Adrenal gland (tissue), 12 donors: ENCODE data around the gene MAVS. TPM values are rescaled to one million over a fixed set of nuclear protein-coding genes. Genes with fewer than 3 reads are reported as not detected.
"Not testable (repeated sequence)": the region's sequence is repeated elsewhere in the genome, so short reads cannot be mapped to it uniquely, and the experiment has no call there.

Experiments
- DNase-seq, 7 donors: peaks; one replicate each; pipeline ENCODE4 v3.0.0-alpha.2; 2019 to 2020
- H3K27ac ChIP-seq, 5 donors: fragments of 200-600 bp; sonication (generic) in 4 of 5; 1 replicate in 3 of 5; 2 replicates in 2 of 5; pipeline versions ENCODE4 v1.5.1 to v1.8.0; 2016 to 2020; ENCODE audit warnings: mild to moderate bottlenecking in 1 of 5
- H3K27me3 ChIP-seq: fragments of 200-600 bp; 2 replicates; pipeline ENCODE4 v1.8.0; 2021
- H3K36me3 ChIP-seq, 2 donors: fragments of 200-600 bp; replicated peaks in 1 of 2; 1 replicate in 1 of 2; 2 replicates in 1 of 2; pipeline versions ENCODE4 v1.5.1 to v1.8.0; 2018 to 2022
- H3K4me1 ChIP-seq, 2 donors: fragments of 200-600 bp; replicated peaks in 1 of 2; 1 replicate in 1 of 2; 2 replicates in 1 of 2; pipeline versions ENCODE4 v1.5.1 to v1.8.0; 2018 to 2021
- H3K4me3 ChIP-seq, 4 donors: fragments of 200-600 bp; sonication (generic) in 3 of 4; one replicate each; pipeline ENCODE4 v1.5.1; 2016 to 2018
- H3K9me3 ChIP-seq, 3 donors: fragments of 200-600 bp; sonication (generic) in 1 of 3; replicated peaks in 1 of 3; 1 replicate in 2 of 3; 2 replicates in 1 of 3; pipeline versions ENCODE4 v1.5.1 to v1.8.0; 2016 to 2021
- CTCF ChIP-seq, 6 experiments: fragments of 450-650 bp in 4 of 6; fragments of 200-600 bp in 2 of 6; sonication (generic) in 1 of 6; IDR thresholded peaks; 1 replicate in 5 of 6; 2 replicates in 1 of 6; pipeline versions ENCODE4 v1.5.1 to v1.8.0; 2016 to 2021; ENCODE audit warnings: antibody characterized with exemption in 6 of 6, mild to moderate bottlenecking in 2 of 6, moderate library complexity in 1 of 6
- POLR2A ChIP-seq, 2 donors: fragments of 450-650 bp; IDR thresholded peaks; one replicate each; pipeline ENCODE4 v1.6.1; 2017; ENCODE audit warnings: antibody characterized with exemption in 2 of 2, mild to moderate bottlenecking in 2 of 2, moderate library complexity in 1 of 2
- WGBS, 4 donors: extraction: QIAGEN DNeasy Blood & Tissue Kit in 2 of 4; methylation state at CpG; one replicate each; pipeline versions ENCODE4 v1.1.5 to v1.1.7; 2013 to 2017; 5-methylcytosine and 5-hydroxymethylcytosine counted together
- intact Hi-C, 2 donors: fragments of 100-400 bp; cut with DNase I; formaldehyde crosslinking; loops; one replicate each; pipeline versions ENCODE4 v1.14.1 to v1.15.0; 2022 to 2023
- polyA plus RNA-seq, 3 donors: library from polyadenylated mRNA; stranded (reverse); fragments of 200-250 nt in 2 of 3; fragments of 350-450 nt in 1 of 3; fragmentation: Illumina TruSeq in 1 of 3; extraction: RNeasy Lipid Tissue Mini Kit (QIAGEN cat#74804) in 1 of 3; gene quantifications; one replicate each; pipeline ENCODE4 v1.2.3, GENCODE V29; 2013 to 2014
- total RNA-seq, 9 donors: library from RNA; depleted of rRNA in 4 of 9; stranded (reverse); fragments of >200 nt in 4 of 9; fragments of 120-200 nt in 1 of 9; fragmentation: NEBNext Ultra II Directional in 1 of 9; extraction: Animal tissue kit (Norgen Biotek cat#: 25700) in 1 of 9; gene quantifications; one replicate each; pipeline versions ENCODE4 v1.1.0 to v1.2.4, GENCODE V29; 2013 to 2023
- donor health status: healthy with polysubstance abuse.
- donor health status: Bipolar disorder and iron deficiency.
- donor health status: DM: yes; HTN: yes; CAD: no.
- donor health status: DM: no; HTN: no; CAD: no.
- donor health status: DM: no; HTN: no; CAD: no.
- donor health status: DM: yes; HTN: yes; CAD: no.

MAVS gene
- total and polyA plus RNA-seq, 12 donors, result 10.0 to 46.7 (median 31.4) TPM

- 73 to 78% (median 77%) methylated on average over 3 of the region's 3 CpGs for WGBS, 4 donors
- Histone ChIP-seq H3K4me3 (no peak overlapping the region), H3K9me3 (no peaks in the 10 kb centered on the region), H3K4me1 (peaks cover 0 to 5% of the 10 kb centered on the region in 2 donors), H3K36me3 (peaks cover 0 to 22% of the 10 kb centered on the region in 2 donors), H3K27ac (no peak overlapping the region), H3K27me3 (no peaks in the 10 kb centered on the region)
- no peak for TF ChIP-seq POLR2A (IDR thresholded peaks at IDR 0.05)
- no peak for TF ChIP-seq CTCF (IDR thresholded peaks at IDR 0.05)
- intact Hi-C loops, result no loop called here
- DNase-seq, result no peak
Measured at GRCh38 chr20:3874194-3874844, 27.7 kb downstream of the MAVS start.

- peaks cover 0 to 5% of the 10 kb centered on the region in 2 donors for H3K4me1 ChIP-seq
- TF ChIP-seq CTCF (IDR thresholded peaks at IDR 0.05) (no peak), POLR2A (IDR thresholded peaks at IDR 0.05) (no peak)
- H3K27me3 ChIP-seq, result no peaks in the 10 kb centered on the region
- peaks cover 0 to 15% of the 10 kb centered on the region in 2 donors for H3K36me3 ChIP-seq
- DNase-seq, result no peak
- H3K9me3 ChIP-seq, result no peaks in the 10 kb centered on the region
- no peak overlapping the region for H3K27ac ChIP-seq
- H3K4me3 ChIP-seq, result no peak overlapping the region
- intact Hi-C loops, result no loop called here
- WGBS, 4 donors, result 60 to 69% (median 65%) methylated on average over 9 of the region's 9 CpGs
Measured at GRCh38 chr20:3875378-3875974, 28.8 kb downstream of the MAVS start.

- no peak overlapping the region for H3K27ac ChIP-seq
- TF ChIP-seq POLR2A (IDR thresholded peaks at IDR 0.05), result no peak
- TF ChIP-seq CTCF (IDR thresholded peaks at IDR 0.05), result no peak
- peaks cover 0 to 5% of the 10 kb centered on the region in 2 donors for H3K4me1 ChIP-seq
- no peaks in the 10 kb centered on the region for H3K9me3 ChIP-seq
- no peaks in the 10 kb centered on the region for H3K27me3 ChIP-seq
- H3K4me3 ChIP-seq, result no peak overlapping the region
- intact Hi-C loops, result no loop called here
- 42 to 74% (median 60%) methylated on average over 1 of the region's 1 CpG for WGBS, 4 donors
- H3K36me3 ChIP-seq, result peaks cover 0 to 15% of the 10 kb centered on the region in 2 donors
- DNase-seq, result no peak
Measured at GRCh38 chr20:3876000-3876399, 29.4 kb downstream of the MAVS start.

DNA sequence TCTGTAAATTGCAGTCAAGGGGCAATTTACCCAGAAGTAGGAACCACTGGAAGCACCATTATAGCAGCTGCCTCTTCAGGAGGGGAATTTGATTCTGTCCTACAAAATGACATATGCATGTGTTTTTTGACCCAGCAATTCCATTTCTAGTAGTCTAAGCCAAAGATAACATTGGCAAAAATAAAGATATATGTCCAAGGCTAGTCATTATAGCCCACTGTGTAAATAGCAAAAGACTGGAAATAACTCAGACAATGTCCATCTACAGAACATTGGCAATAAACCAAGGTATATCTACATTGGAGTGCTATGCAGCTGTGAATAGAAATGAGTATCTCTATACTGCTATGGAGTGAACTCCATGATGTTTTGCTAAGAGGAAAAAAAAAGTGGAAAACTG lies 30.0 kb downstream of the MAVS start:
- H3K4me3 ChIP-seq, result no peak overlapping the region
- intact Hi-C loops, result no loop called here
- H3K9me3 ChIP-seq, result no peaks in the 10 kb centered on the region
- DNase-seq, result no peak
- TF ChIP-seq CTCF (IDR thresholded peaks at IDR 0.05) (no peak), POLR2A (IDR thresholded peaks at IDR 0.05) (no peak)
- H3K36me3 ChIP-seq, result peaks cover 0 to 15% of the 10 kb centered on the region in 2 donors
- peaks cover 0 to 5% of the 10 kb centered on the region in 2 donors for H3K4me1 ChIP-seq
- H3K27me3 ChIP-seq, result no peaks in the 10 kb centered on the region
- H3K27ac ChIP-seq, result no peak overlapping the region

GRCh38 chr20:3878921-3879274 lies 32.3 kb downstream of the MAVS start:
- H3K36me3 ChIP-seq, intact Hi-C loops, H3K4me1 ChIP-seq, H3K4me3 ChIP-seq, H3K27me3 ChIP-seq, H3K27ac ChIP-seq, H3K9me3 ChIP-seq, DNase-seq: not testable (repeated sequence)
- 94 to 98% (median 96%) methylated on average over 4 of the region's 4 CpGs for WGBS, 4 donors
